ENCODE results near the gene ABHD5. TPM values are rescaled to one million over a fixed set of nuclear protein-coding genes. Genes with fewer than 3 reads are reported as not detected.
"Not testable (repeated sequence)": the region's sequence is repeated elsewhere in the genome, so short reads cannot be mapped to it uniquely, and the experiment has no call there.

Gene ABHD5
- total and polyA plus RNA-seq, 10 of the 15 experiments (the other 5 are each of a cell fraction or from before 2014, with no cell fraction given) = 5.5 to 24.4 (median 9.5) TPM

DNA sequence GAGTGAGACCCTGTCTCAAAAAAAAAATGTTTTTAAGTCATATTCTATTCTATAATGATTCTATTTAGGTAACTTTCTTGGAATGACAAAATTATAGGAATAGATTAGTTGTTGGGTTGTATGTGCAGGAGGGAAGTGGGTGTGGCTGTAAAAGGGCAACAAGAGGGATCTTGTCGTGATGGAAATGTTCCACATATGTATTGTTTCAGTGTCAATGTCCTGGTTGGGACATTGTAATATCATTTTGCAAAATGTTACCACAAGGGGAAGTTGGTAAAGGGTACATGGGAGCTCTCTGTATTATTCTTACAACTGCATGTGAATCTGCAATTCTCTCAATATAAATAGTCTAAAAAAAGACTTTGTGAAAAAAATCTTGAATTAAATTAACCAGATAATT, 14.3 kb upstream of the ABHD5 start:
- no peak for ATAC-seq
- ChIA-PET RAD21 (ENCODE audit: unreplicated experiment) (no interaction called here), POLR2A (no interaction called here), SMC1A (ENCODE audit: uncharacterized antibody, unreplicated experiment) (no interaction called here), CTCF (no interaction called here)
- H3K9ac ChIP-seq (ENCODE audit: control insufficient read depth, insufficient read depth, low read length) = no peak overlapping the region
- no peak overlapping the region for H3K4me3 ChIP-seq
- no peak for DNase-seq (ENCODE audit: low read depth, low spot score)
- H3K36me3 ChIP-seq (ENCODE audit: control insufficient read depth in 2 of 2, insufficient read depth in 2 of 2, low read length in 1 of 2) = no peaks in the 10 kb centered on the region
- no peaks in the 10 kb centered on the region for H3K4me1 ChIP-seq (ENCODE audit: control insufficient read depth, insufficient read depth, low read length)
- no peaks in the 10 kb centered on the region for H3K9me3 ChIP-seq (replicated peaks; ENCODE audit: control insufficient read depth, insufficient read depth, low read length)
- H3K79me2 ChIP-seq (ENCODE audit: control insufficient read depth, insufficient read depth, low read length) = no peaks in the 10 kb centered on the region
- no peaks in the 10 kb centered on the region for H4K20me1 ChIP-seq (ENCODE audit: control insufficient read depth, insufficient read depth)
- in situ Hi-C loops (cut with MboI) (no loop called here), intact Hi-C loops (cut with micrococcal nuclease; ENCODE audit: unreplicated experiment) (no loop called here)
- no peak overlapping the region for H2AFZ ChIP-seq (ENCODE audit: control insufficient read depth, low read depth, low read length)
- 38% methylated on average over 1 of the region's 1 CpG for WGBS (ENCODE audit: insufficient coverage, insufficient replicate concordance, low lambda C conversion rate, missing lambda C conversion rate)
- BruUV-seq (replicated peaks) = no TSS peak
- no peak overlapping the region for H3K27ac ChIP-seq (ENCODE audit: control insufficient read depth, insufficient read depth)
- TF ChIP-seq SMAD5 (IDR thresholded peaks at IDR 0.05; ENCODE audit: low read depth) = no peak
- TF ChIP-seq BMI1 (IDR thresholded peaks at IDR 0.05; ENCODE audit: borderline replicate concordance) = no peak
- no peak for TF ChIP-seq SREBF1 (IDR thresholded peaks at IDR 0.05; ENCODE audit: low read length)
- no peak for TF ChIP-seq PAX5 (IDR thresholded peaks at IDR 0.05; ENCODE audit: borderline replicate concordance, low read depth, low read length)
- TF ChIP-seq, protein P1, sequence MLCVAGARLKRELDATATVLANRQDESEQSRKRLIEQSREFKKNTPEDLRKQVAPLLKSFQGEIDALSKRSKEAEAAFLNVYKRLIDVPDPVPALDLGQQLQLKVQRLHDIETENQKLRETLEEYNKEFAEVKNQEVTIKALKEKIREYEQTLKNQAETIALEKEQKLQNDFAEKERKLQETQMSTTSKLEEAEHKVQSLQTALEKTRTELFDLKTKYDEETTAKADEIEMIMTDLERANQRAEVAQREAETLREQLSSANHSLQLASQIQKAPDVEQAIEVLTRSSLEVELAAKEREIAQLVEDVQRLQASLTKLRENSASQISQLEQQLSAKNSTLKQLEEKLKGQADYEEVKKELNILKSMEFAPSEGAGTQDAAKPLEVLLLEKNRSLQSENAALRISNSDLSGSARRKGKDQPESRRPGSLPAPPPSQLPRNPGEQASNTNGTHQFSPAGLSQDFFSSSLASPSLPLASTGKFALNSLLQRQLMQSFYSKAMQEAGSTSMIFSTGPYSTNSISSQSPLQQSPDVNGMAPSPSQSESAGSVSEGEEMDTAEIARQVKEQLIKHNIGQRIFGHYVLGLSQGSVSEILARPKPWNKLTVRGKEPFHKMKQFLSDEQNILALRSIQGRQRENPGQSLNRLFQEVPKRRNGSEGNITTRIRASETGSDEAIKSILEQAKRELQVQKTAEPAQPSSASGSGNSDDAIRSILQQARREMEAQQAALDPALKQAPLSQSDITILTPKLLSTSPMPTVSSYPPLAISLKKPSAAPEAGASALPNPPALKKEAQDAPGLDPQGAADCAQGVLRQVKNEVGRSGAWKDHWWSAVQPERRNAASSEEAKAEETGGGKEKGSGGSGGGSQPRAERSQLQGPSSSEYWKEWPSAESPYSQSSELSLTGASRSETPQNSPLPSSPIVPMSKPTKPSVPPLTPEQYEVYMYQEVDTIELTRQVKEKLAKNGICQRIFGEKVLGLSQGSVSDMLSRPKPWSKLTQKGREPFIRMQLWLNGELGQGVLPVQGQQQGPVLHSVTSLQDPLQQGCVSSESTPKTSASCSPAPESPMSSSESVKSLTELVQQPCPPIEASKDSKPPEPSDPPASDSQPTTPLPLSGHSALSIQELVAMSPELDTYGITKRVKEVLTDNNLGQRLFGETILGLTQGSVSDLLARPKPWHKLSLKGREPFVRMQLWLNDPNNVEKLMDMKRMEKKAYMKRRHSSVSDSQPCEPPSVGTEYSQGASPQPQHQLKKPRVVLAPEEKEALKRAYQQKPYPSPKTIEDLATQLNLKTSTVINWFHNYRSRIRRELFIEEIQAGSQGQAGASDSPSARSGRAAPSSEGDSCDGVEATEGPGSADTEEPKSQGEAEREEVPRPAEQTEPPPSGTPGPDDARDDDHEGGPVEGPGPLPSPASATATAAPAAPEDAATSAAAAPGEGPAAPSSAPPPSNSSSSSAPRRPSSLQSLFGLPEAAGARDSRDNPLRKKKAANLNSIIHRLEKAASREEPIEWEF (IDR thresholded peaks at IDR 0.05; ENCODE audit: insufficient replicate concordance, low read depth, low read length) = no peak
- TF ChIP-seq, protein P2, sequence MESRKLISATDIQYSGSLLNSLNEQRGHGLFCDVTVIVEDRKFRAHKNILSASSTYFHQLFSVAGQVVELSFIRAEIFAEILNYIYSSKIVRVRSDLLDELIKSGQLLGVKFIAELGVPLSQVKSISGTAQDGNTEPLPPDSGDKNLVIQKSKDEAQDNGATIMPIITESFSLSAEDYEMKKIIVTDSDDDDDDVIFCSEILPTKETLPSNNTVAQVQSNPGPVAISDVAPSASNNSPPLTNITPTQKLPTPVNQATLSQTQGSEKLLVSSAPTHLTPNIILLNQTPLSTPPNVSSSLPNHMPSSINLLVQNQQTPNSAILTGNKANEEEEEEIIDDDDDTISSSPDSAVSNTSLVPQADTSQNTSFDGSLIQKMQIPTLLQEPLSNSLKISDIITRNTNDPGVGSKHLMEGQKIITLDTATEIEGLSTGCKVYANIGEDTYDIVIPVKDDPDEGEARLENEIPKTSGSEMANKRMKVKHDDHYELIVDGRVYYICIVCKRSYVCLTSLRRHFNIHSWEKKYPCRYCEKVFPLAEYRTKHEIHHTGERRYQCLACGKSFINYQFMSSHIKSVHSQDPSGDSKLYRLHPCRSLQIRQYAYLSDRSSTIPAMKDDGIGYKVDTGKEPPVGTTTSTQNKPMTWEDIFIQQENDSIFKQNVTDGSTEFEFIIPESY (IDR thresholded peaks at IDR 0.05) = no peak
- TF ChIP-seq, protein P3, sequence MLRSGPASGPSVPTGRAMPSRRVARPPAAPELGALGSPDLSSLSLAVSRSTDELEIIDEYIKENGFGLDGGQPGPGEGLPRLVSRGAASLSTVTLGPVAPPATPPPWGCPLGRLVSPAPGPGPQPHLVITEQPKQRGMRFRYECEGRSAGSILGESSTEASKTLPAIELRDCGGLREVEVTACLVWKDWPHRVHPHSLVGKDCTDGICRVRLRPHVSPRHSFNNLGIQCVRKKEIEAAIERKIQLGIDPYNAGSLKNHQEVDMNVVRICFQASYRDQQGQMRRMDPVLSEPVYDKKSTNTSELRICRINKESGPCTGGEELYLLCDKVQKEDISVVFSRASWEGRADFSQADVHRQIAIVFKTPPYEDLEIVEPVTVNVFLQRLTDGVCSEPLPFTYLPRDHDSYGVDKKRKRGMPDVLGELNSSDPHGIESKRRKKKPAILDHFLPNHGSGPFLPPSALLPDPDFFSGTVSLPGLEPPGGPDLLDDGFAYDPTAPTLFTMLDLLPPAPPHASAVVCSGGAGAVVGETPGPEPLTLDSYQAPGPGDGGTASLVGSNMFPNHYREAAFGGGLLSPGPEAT (IDR thresholded peaks at IDR 0.05; ENCODE audit: low read depth) = no peak
- no peak for TF ChIP-seq ZNF24 (IDR thresholded peaks at IDR 0.05)
- no peak for TF ChIP-seq RAD51 (IDR thresholded peaks at IDR 0.05)
- TF ChIP-seq BCL11A (IDR thresholded peaks at IDR 0.05; ENCODE audit: low read depth, low read length) = no peak
- no peak overlapping the region for H3K4me2 ChIP-seq (ENCODE audit: control insufficient read depth, insufficient read depth)
- FAIRE-seq = no peak
- H3K27me3 ChIP-seq (replicated peaks in 1 of 2; ENCODE audit: control insufficient read depth in 2 of 2, insufficient read depth in 2 of 2, low read length in 1 of 2) = no peaks in the 10 kb centered on the region

DNA sequence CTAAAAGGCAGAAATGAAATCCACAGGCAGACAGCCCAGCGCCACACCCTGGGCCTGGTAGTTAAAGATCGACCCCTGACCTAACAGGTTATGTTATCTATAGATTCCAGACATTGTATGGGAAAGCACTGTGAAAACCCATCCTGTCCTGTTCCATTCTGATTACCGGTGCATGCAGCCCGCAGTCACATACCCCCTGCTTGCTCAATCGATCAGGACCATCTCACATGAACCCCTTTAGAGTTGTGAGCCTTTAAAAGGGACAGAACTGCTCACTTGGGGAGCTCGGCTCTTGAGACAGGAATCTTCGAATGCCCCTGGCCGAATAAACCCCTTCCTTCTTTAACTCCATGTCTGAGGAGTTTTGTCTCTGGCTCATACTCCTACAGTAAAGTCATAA, 12.4 kb upstream of the ABHD5 start:
- H3K36me3 ChIP-seq (ENCODE audit: control insufficient read depth in 2 of 2, insufficient read depth in 2 of 2, low read length in 1 of 2); DNase-seq (ENCODE audit: low read depth, low spot score); intact Hi-C loops (cut with micrococcal nuclease; ENCODE audit: unreplicated experiment); ATAC-seq; H3K4me2 ChIP-seq (ENCODE audit: control insufficient read depth, insufficient read depth); CTCF ChIA-PET; FAIRE-seq; H2AFZ ChIP-seq (ENCODE audit: control insufficient read depth, low read depth, low read length); SMC1A ChIA-PET (ENCODE audit: uncharacterized antibody, unreplicated experiment); H3K9me3 ChIP-seq (replicated peaks; ENCODE audit: control insufficient read depth, insufficient read depth, low read length); BruUV-seq (replicated peaks); H4K20me1 ChIP-seq (ENCODE audit: control insufficient read depth, insufficient read depth); in situ Hi-C loops (cut with MboI); H3K4me3 ChIP-seq; H3K27me3 ChIP-seq (replicated peaks in 1 of 2; ENCODE audit: control insufficient read depth in 2 of 2, insufficient read depth in 2 of 2, low read length in 1 of 2); H3K4me1 ChIP-seq (ENCODE audit: control insufficient read depth, insufficient read depth, low read length); RAD21 ChIA-PET (ENCODE audit: unreplicated experiment); H3K79me2 ChIP-seq (ENCODE audit: control insufficient read depth, insufficient read depth, low read length); POLR2A ChIA-PET; H3K27ac ChIP-seq (ENCODE audit: control insufficient read depth, insufficient read depth); H3K9ac ChIP-seq (ENCODE audit: control insufficient read depth, insufficient read depth, low read length): not testable (repeated sequence)
- WGBS (ENCODE audit: insufficient coverage, insufficient replicate concordance, low lambda C conversion rate, missing lambda C conversion rate) = 50% methylated on average over 8 of the region's 8 CpGs

All from GM12878 (cell line).